ENCODE results near the gene MALSU1. TPM values are rescaled to one million over a fixed set of nuclear protein-coding genes. Genes with fewer than 3 reads are reported as not detected.

MALSU1 gene
- polyA plus RNA-seq, 2 donors: 11.3 to 40.7 TPM

- Histone ChIP-seq H3K4me3 (ENCODE audit: low read depth in 1 of 2, low read length in 2 of 2) (no peak overlapping the region), H3K9me3 (ENCODE audit: control insufficient read depth in 2 of 2, insufficient read depth in 1 of 2, low read depth in 1 of 2, low read length in 1 of 2) (no peaks in the 10 kb centered on the region), H3K36me3 (ENCODE audit: control insufficient read depth in 2 of 2, insufficient read depth in 2 of 2, low read length in 1 of 2) (peaks cover 0 to 2% of the 10 kb centered on the region in 2 donors), H3K27ac (ENCODE audit: low read depth in 2 of 2, low read length in 1 of 2) (no peak overlapping the region), H3K4me1 (ENCODE audit: control insufficient read depth in 2 of 2, insufficient read depth in 2 of 2, low read length in 1 of 2) (peaks cover 0 to 2% of the 10 kb centered on the region in 2 donors), H3K27me3 (ENCODE audit: control insufficient read depth in 1 of 2, insufficient read depth in 2 of 2, low read length in 2 of 2) (no peaks in the 10 kb centered on the region)
- WGBS, 2 donors: 92 to 96% methylated on average over 2 of the region's 2 CpGs
Observed at GRCh38 chr7:23268167-23268566, 31.0 kb upstream of the MALSU1 start.

DNA sequence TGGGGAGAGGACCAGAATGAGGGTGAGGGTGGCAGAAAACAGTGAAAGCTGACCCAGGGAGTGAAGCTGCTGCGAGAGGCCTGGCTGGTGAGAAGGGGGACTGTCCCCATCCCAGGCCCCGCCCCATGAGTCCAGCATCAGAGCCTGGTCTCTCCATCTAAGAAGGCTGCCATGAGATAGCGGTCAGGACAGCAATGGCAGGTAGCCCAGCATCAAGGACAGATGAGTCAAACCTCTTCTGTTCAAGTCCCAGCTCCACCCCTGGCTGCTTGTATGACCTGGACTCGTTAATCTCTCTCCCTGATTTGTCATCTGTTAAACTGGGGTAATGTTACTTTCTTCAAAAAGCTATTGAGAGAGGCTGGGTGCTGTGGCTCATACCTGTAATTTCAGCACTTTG is 30.4 kb upstream of the MALSU1 start:
- no peaks in the 10 kb centered on the region for H3K9me3 ChIP-seq (ENCODE audit: control insufficient read depth in 2 of 2, insufficient read depth in 1 of 2, low read depth in 1 of 2, low read length in 1 of 2)
- H3K27ac ChIP-seq (ENCODE audit: low read depth in 2 of 2, low read length in 1 of 2): no peak overlapping the region
- H3K4me3 ChIP-seq (ENCODE audit: low read depth in 1 of 2, low read length in 2 of 2): no peak overlapping the region
- no peaks in the 10 kb centered on the region for H3K27me3 ChIP-seq (ENCODE audit: control insufficient read depth in 1 of 2, insufficient read depth in 2 of 2, low read length in 2 of 2)
- peaks cover 0 to 2% of the 10 kb centered on the region in 2 donors for H3K36me3 ChIP-seq (ENCODE audit: control insufficient read depth in 2 of 2, insufficient read depth in 2 of 2, low read length in 1 of 2)
- H3K4me1 ChIP-seq (ENCODE audit: control insufficient read depth in 2 of 2, insufficient read depth in 2 of 2, low read length in 1 of 2): peaks cover 0 to 2% of the 10 kb centered on the region in 2 donors
- 80 to 81% methylated on average over 4 of the region's 4 CpGs for WGBS, 2 donors

GRCh38 chr7:23272275-23272674 is 26.9 kb upstream of the MALSU1 start:
- WGBS, 2 donors: 89 to 91% methylated on average over 2 of the region's 2 CpGs
- Histone ChIP-seq H3K4me1 (ENCODE audit: control insufficient read depth in 2 of 2, insufficient read depth in 2 of 2, low read length in 1 of 2) (peaks cover 0 to 2% of the 10 kb centered on the region in 2 donors), H3K27me3 (ENCODE audit: control insufficient read depth in 1 of 2, insufficient read depth in 2 of 2, low read length in 2 of 2) (no peaks in the 10 kb centered on the region), H3K9me3 (ENCODE audit: control insufficient read depth in 2 of 2, insufficient read depth in 1 of 2, low read depth in 1 of 2, low read length in 1 of 2) (no peaks in the 10 kb centered on the region), H3K27ac (ENCODE audit: low read depth in 2 of 2, low read length in 1 of 2) (no peak overlapping the region), H3K36me3 (ENCODE audit: control insufficient read depth in 2 of 2, insufficient read depth in 2 of 2, low read length in 1 of 2) (no peaks in the 10 kb centered on the region), H3K4me3 (ENCODE audit: low read depth in 1 of 2, low read length in 2 of 2) (no peak overlapping the region)

- Histone ChIP-seq H3K4me1 (ENCODE audit: control insufficient read depth in 2 of 2, insufficient read depth in 2 of 2, low read length in 1 of 2) (peaks cover 0 to 2% of the 10 kb centered on the region in 2 donors), H3K4me3 (ENCODE audit: low read depth in 1 of 2, low read length in 2 of 2) (no peak overlapping the region), H3K9me3 (ENCODE audit: control insufficient read depth in 2 of 2, insufficient read depth in 1 of 2, low read depth in 1 of 2, low read length in 1 of 2) (no peaks in the 10 kb centered on the region), H3K27ac (ENCODE audit: low read depth in 2 of 2, low read length in 1 of 2) (no peak overlapping the region), H3K27me3 (ENCODE audit: control insufficient read depth in 1 of 2, insufficient read depth in 2 of 2, low read length in 2 of 2) (no peaks in the 10 kb centered on the region), H3K36me3 (ENCODE audit: control insufficient read depth in 2 of 2, insufficient read depth in 2 of 2, low read length in 1 of 2) (no peaks in the 10 kb centered on the region)
- WGBS, 2 donors: 8 to 9% methylated on average over 11 of the region's 11 CpGs
Observed at GRCh38 chr7:23273141-23273599, 26.0 kb upstream of the MALSU1 start.

DNA sequence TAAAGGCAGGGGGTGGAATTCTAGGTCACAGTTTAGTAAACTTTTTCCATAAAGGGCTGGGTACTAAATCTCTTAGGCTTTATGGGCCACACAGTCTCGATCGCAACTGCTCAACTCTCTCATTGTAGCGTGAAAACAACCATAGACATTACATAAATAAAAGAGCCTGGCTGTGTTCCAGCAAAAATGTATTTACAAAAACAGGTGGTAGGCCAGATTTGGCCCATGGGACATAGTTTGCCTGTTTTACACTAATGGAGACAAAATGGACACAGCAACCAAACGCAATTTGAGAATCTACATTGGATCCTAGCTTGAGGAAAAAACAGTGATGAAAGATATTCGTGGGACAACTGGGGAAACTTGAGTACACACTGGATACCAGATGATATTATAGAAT is 23.2 kb upstream of the MALSU1 start:
- WGBS, 2 donors: 78 to 81% methylated on average over 5 of the region's 5 CpGs
- Histone ChIP-seq H3K27me3 (ENCODE audit: control insufficient read depth in 1 of 2, insufficient read depth in 2 of 2, low read length in 2 of 2) (no peaks in the 10 kb centered on the region), H3K36me3 (ENCODE audit: control insufficient read depth in 2 of 2, insufficient read depth in 2 of 2, low read length in 1 of 2) (no peaks in the 10 kb centered on the region), H3K4me1 (ENCODE audit: control insufficient read depth in 2 of 2, insufficient read depth in 2 of 2, low read length in 1 of 2) (peaks cover 0 to 2% of the 10 kb centered on the region in 2 donors), H3K9me3 (ENCODE audit: control insufficient read depth in 2 of 2, insufficient read depth in 1 of 2, low read depth in 1 of 2, low read length in 1 of 2) (no peaks in the 10 kb centered on the region), H3K27ac (ENCODE audit: low read depth in 2 of 2, low read length in 1 of 2) (no peak overlapping the region), H3K4me3 (ENCODE audit: low read depth in 1 of 2, low read length in 2 of 2) (no peak overlapping the region)

DNA sequence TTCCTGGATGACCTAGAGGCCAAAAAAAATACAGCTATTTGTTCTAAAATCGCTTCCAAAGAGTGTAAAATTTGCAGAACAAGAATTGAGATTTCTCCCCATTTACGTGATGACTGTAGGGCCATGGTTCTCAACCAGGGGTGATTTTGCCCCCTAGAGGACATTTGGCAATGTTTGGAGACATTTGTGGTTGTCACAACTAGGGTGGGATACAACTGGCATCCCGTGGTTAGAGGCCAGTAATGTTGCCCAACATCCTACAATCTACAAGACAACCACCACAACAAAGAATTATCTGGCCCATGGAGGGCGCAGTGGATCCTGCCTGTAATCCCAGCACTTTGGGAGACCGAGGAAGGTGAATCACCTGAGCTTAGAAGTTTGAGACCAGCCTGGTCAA is 22.8 kb upstream of the MALSU1 start:
- Histone ChIP-seq H3K27ac (ENCODE audit: low read depth in 2 of 2, low read length in 1 of 2) (no peak overlapping the region), H3K27me3 (ENCODE audit: control insufficient read depth in 1 of 2, insufficient read depth in 2 of 2, low read length in 2 of 2) (no peaks in the 10 kb centered on the region), H3K4me1 (ENCODE audit: control insufficient read depth in 2 of 2, insufficient read depth in 2 of 2, low read length in 1 of 2) (peaks cover 0 to 2% of the 10 kb centered on the region in 2 donors), H3K36me3 (ENCODE audit: control insufficient read depth in 2 of 2, insufficient read depth in 2 of 2, low read length in 1 of 2) (no peaks in the 10 kb centered on the region), H3K9me3 (ENCODE audit: control insufficient read depth in 2 of 2, insufficient read depth in 1 of 2, low read depth in 1 of 2, low read length in 1 of 2) (no peaks in the 10 kb centered on the region), H3K4me3 (ENCODE audit: low read depth in 1 of 2, low read length in 2 of 2) (no peak overlapping the region)
- WGBS, 2 donors: 77 to 80% methylated on average over 5 of the region's 5 CpGs

DNA sequence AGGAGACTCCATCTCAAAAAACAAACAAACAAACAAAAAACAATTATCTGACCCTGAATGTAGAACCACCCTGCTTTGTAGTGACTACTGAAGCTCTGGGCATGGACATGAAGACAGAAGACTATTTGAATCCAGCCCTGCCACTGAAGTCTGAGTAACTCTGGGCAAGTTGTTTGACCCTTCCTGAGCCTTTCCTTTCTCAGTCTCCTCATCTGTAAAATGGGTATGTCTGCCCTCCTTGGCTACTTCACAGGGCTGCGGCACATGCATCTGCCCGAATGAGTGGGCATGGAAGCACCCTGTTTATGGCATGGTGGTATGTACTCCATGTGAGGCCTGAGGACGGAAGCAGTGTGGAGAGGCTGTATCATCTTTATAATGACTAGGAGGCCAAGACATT is 22.2 kb upstream of the MALSU1 start:
- Histone ChIP-seq H3K36me3 (ENCODE audit: control insufficient read depth in 2 of 2, insufficient read depth in 2 of 2, low read length in 1 of 2) (no peaks in the 10 kb centered on the region), H3K4me1 (ENCODE audit: control insufficient read depth in 2 of 2, insufficient read depth in 2 of 2, low read length in 1 of 2) (peaks cover 0 to 2% of the 10 kb centered on the region in 2 donors)

GRCh38 chr7:23277359-23277989 is 21.7 kb upstream of the MALSU1 start:
- WGBS, 2 donors: 37 to 39% methylated on average over 6 of the region's 6 CpGs

More for the DNA sequence above, 22.2 kb upstream of the MALSU1 start:
- Histone ChIP-seq H3K4me3 (ENCODE audit: low read depth in 1 of 2, low read length in 2 of 2) (no peak overlapping the region), H3K9me3 (ENCODE audit: control insufficient read depth in 2 of 2, insufficient read depth in 1 of 2, low read depth in 1 of 2, low read length in 1 of 2) (no peaks in the 10 kb centered on the region), H3K27me3 (ENCODE audit: control insufficient read depth in 1 of 2, insufficient read depth in 2 of 2, low read length in 2 of 2) (no peaks in the 10 kb centered on the region), H3K27ac (ENCODE audit: low read depth in 2 of 2, low read length in 1 of 2) (no peak overlapping the region)
- WGBS, 2 donors: 85 to 91% methylated on average over 3 of the region's 3 CpGs

GRCh38 chr7:23279819-23280525 is 19.2 kb upstream of the MALSU1 start:
- no peaks in the 10 kb centered on the region for H3K4me1 ChIP-seq (ENCODE audit: control insufficient read depth in 2 of 2, insufficient read depth in 2 of 2, low read length in 1 of 2)
- H3K27ac ChIP-seq (ENCODE audit: low read depth in 2 of 2, low read length in 1 of 2): no peak overlapping the region
- no peak overlapping the region for H3K4me3 ChIP-seq (ENCODE audit: low read depth in 1 of 2, low read length in 2 of 2)
- H3K27me3 ChIP-seq (ENCODE audit: control insufficient read depth in 1 of 2, insufficient read depth in 2 of 2, low read length in 2 of 2): no peaks in the 10 kb centered on the region
- no peaks in the 10 kb centered on the region for H3K9me3 ChIP-seq (ENCODE audit: control insufficient read depth in 2 of 2, insufficient read depth in 1 of 2, low read depth in 1 of 2, low read length in 1 of 2)
- 93% methylated on average over 2 of the region's 2 CpGs for WGBS, 2 donors
- no peaks in the 10 kb centered on the region for H3K36me3 ChIP-seq (ENCODE audit: control insufficient read depth in 2 of 2, insufficient read depth in 2 of 2, low read length in 1 of 2)

More at GRCh38 chr7:23277359-23277989, 21.7 kb upstream of the MALSU1 start:
- Histone ChIP-seq H3K4me3 (ENCODE audit: low read depth in 1 of 2, low read length in 2 of 2) (no peak overlapping the region), H3K36me3 (ENCODE audit: control insufficient read depth in 2 of 2, insufficient read depth in 2 of 2, low read length in 1 of 2) (no peaks in the 10 kb centered on the region), H3K9me3 (ENCODE audit: control insufficient read depth in 2 of 2, insufficient read depth in 1 of 2, low read depth in 1 of 2, low read length in 1 of 2) (no peaks in the 10 kb centered on the region), H3K27me3 (ENCODE audit: control insufficient read depth in 1 of 2, insufficient read depth in 2 of 2, low read length in 2 of 2) (no peaks in the 10 kb centered on the region), H3K27ac (ENCODE audit: low read depth in 2 of 2, low read length in 1 of 2) (no peak overlapping the region), H3K4me1 (ENCODE audit: control insufficient read depth in 2 of 2, insufficient read depth in 2 of 2, low read length in 1 of 2) (peaks cover 0 to 2% of the 10 kb centered on the region in 2 donors)

Data from esophagus (tissue), 2 donors.